PC-9 (cell line): ENCODE data around the gene USP37.

Source experiments
- CTCF ChIP-seq: fragments of 200-600 bp; sonication (generic); conservative IDR thresholded peaks from 2 replicates; pipeline ENCODE4 v1.6.1; 2017; ENCODE audit warnings: mixed run types, antibody characterized with exemption, mild to moderate bottlenecking, moderate library complexity
- EZH2 ChIP-seq: fragments of 200-600 bp; sonication (generic); IDR thresholded peaks from 2 replicates; pipeline ENCODE4 v1.8.0; 2017; ENCODE audit warnings: antibody characterized with exemption, low read depth

GRCh38 chr2:218582076-218582475 lies 13.9 kb upstream of the USP37 start:
- no peak for TF ChIP-seq CTCF
- no peak for TF ChIP-seq EZH2
